Measurements from ENCODE around the gene EIF4E3.

Gene EIF4E3

GRCh38 chr3:71723452-71724170, 1.6 kb downstream of the EIF4E3 start:
- peak; percentile 50 for DNase-seq (ENCODE audit: low read depth)

GRCh38 chr3:71722693-71723092, 2.5 kb downstream of the EIF4E3 start:
- no peak for DNase-seq (ENCODE audit: low read depth)

GRCh38 chr3:71721651-71722157, 3.5 kb downstream of the EIF4E3 start:
- no peak for DNase-seq (ENCODE audit: low read depth)

- no peak for DNase-seq (ENCODE audit: low read depth)
These were observed 4.2 kb downstream of the EIF4E3 start for GRCh38 chr3:71721002-71721401.

- DNase-seq (ENCODE audit: low read depth), result no peak
These were observed 7.1 kb downstream of the EIF4E3 start for GRCh38 chr3:71718072-71718471.

GRCh38 chr3:71714595-71714994, 10.6 kb downstream of the EIF4E3 start:
- DNase-seq (ENCODE audit: low read depth), result no peak

- no peak for DNase-seq (ENCODE audit: low read depth)
These were observed 12.2 kb downstream of the EIF4E3 start for GRCh38 chr3:71713041-71713440.

- no peak for DNase-seq (ENCODE audit: low read depth)
These were observed 14.2 kb downstream of the EIF4E3 start for GRCh38 chr3:71710906-71711494.

- no peak for DNase-seq (ENCODE audit: low read depth)
These were observed 15.2 kb downstream of the EIF4E3 start for GRCh38 chr3:71709908-71710511.

- DNase-seq (ENCODE audit: low read depth), result no peak
These were observed 16.6 kb downstream of the EIF4E3 start for GRCh38 chr3:71708476-71709105.

- DNase-seq (ENCODE audit: low read depth), result no peak
These were observed 17.6 kb downstream of the EIF4E3 start for GRCh38 chr3:71707595-71707994.

- no peak for DNase-seq (ENCODE audit: low read depth)
These were observed 19.5 kb downstream of the EIF4E3 start for GRCh38 chr3:71705681-71706080.

GRCh38 chr3:71704915-71705314, 20.3 kb downstream of the EIF4E3 start:
- no peak for DNase-seq (ENCODE audit: low read depth)

- no peak for DNase-seq (ENCODE audit: low read depth)
These were observed 21.4 kb downstream of the EIF4E3 start for GRCh38 chr3:71703797-71704196.

- DNase-seq (ENCODE audit: low read depth), result no peak
These were observed 22.8 kb downstream of the EIF4E3 start for GRCh38 chr3:71702131-71703024.

GRCh38 chr3:71701251-71701762, 23.9 kb downstream of the EIF4E3 start:
- DNase-seq (ENCODE audit: low read depth), result no peak

- DNase-seq (ENCODE audit: low read depth), result no peak
These were observed 30.2 kb downstream of the EIF4E3 start for GRCh38 chr3:71695000-71695482.

- no peak for DNase-seq (ENCODE audit: low read depth)
These were observed 30.7 kb downstream of the EIF4E3 start for GRCh38 chr3:71694358-71694999.

- no peak for DNase-seq (ENCODE audit: low read depth)
These were observed 31.6 kb downstream of the EIF4E3 start for GRCh38 chr3:71693641-71694040.

GRCh38 chr3:71692139-71692538, 33.1 kb downstream of the EIF4E3 start:
- DNase-seq (ENCODE audit: low read depth), result no peak

GRCh38 chr3:71690341-71690841, 34.8 kb downstream of the EIF4E3 start:
- no peak for DNase-seq (ENCODE audit: low read depth)
